ENCODE data around the gene ADAMTS2. TPM values are rescaled to one million over a fixed set of nuclear protein-coding genes. Genes with fewer than 3 reads are reported as not detected.

The ADAMTS2 gene
- polyA plus RNA-seq, 6 donors from 2014 or later, result not detected

- no peaks in the 10 kb centered on the region for H3K36me3 Mint-ChIP-seq
- no peak overlapping the region for H3K27ac Mint-ChIP-seq
- H3K9me3 Mint-ChIP-seq, result peaks cover 0 to 2% (median 0%) of the 10 kb centered on the region in 7 donors
- H3K27me3 Mint-ChIP-seq, result no peaks in the 10 kb centered on the region
- ATAC-seq (ENCODE audit: low read depth in 2 of 2), result no peak
- peaks cover 4 to 12% (median 7%) of the 10 kb centered on the region in 3 donors for H3K4me1 Mint-ChIP-seq
- no peak for DNase-seq
- no peak overlapping the region for H3K4me3 Mint-ChIP-seq
Observed at GRCh38 chr5:179140293-179140692, 205.0 kb downstream of the ADAMTS2 start.

DNA sequence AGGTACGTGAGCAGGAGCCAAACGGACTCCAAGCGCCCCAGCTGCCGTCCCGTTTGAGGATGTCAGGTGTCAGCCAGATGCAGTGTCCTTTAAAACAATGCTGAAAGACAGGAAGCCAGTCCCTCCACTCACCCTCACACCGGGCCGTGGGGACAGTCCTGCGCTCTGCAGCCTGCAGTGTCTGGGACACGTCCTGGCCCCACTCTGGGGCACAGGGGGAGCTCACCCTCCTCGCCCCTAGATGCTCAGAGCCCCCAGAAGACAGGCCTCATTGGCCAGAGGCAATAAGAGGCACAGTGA lies 205.4 kb downstream of the ADAMTS2 start:
- no peak for DNase-seq
- H3K36me3 Mint-ChIP-seq, result no peaks in the 10 kb centered on the region
- H3K27ac Mint-ChIP-seq, result no peak overlapping the region
- peaks cover 0 to 2% (median 0%) of the 10 kb centered on the region in 7 donors for H3K9me3 Mint-ChIP-seq
- H3K27me3 Mint-ChIP-seq, result no peaks in the 10 kb centered on the region
- no peak overlapping the region for H3K4me3 Mint-ChIP-seq
- ATAC-seq (ENCODE audit: low read depth in 2 of 2), result no peak
- peaks cover 4 to 12% (median 7%) of the 10 kb centered on the region in 3 donors for H3K4me1 Mint-ChIP-seq

DNA sequence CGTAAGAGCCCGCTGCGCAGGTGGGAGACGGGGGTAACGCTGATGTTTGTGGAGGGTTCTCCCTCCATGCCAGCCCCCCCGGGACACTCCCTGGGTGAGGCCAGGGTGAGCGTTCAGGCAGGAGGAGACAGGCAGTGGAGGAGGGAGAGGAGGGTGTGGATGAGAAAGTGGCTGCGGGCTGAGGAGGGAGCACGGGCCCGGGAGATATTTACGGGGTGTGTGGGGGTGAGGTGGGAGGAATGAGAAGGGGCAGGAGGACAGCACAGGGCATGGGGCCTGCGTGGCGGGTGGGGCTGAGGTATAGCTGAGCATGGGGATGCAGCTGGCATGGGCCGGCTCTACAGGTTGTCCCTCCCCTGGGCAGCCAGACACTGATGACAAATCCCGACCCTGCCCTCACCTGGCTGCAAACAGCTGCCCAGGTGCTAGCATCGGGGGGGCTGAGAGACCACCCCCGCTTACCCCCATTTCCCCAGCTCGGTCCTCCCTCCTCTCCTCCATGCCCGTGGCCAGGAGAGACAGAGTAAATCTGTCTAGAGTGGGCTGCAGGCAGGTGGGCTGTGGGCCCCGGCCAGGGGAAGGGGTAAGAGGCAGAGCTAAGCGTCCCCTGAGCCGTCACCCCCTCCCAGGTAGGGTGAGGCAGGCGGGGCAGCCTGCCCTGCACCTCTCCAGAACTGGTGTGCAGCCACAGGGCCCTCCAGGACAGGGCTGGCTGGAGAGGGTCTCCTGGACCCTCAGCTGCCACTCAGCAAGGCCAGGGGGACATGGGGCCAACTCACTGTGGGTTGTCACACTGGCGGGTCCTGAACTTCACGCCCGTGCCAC lies 205.9 kb downstream of the ADAMTS2 start:
- no peaks in the 10 kb centered on the region for H3K27me3 Mint-ChIP-seq
- peaks cover 4 to 12% (median 7%) of the 10 kb centered on the region in 3 donors for H3K4me1 Mint-ChIP-seq
- H3K27ac Mint-ChIP-seq, result no peak overlapping the region
- ATAC-seq (ENCODE audit: low read depth in 2 of 2) (no peak), DNase-seq (no peak)
- H3K4me3 Mint-ChIP-seq, result no peak overlapping the region
- peaks cover 0 to 2% (median 0%) of the 10 kb centered on the region in 7 donors for H3K9me3 Mint-ChIP-seq
- H3K36me3 Mint-ChIP-seq, result no peaks in the 10 kb centered on the region

GRCh38 chr5:179138568-179138925 lies 206.7 kb downstream of the ADAMTS2 start:
- H3K27me3 Mint-ChIP-seq, result no peaks in the 10 kb centered on the region
- no peaks in the 10 kb centered on the region for H3K36me3 Mint-ChIP-seq
- H3K4me1 Mint-ChIP-seq, result peaks cover 4 to 12% (median 7%) of the 10 kb centered on the region in 3 donors
- ATAC-seq (ENCODE audit: low read depth in 2 of 2) (no peak), DNase-seq (no peak)
- H3K9me3 Mint-ChIP-seq, result peaks cover 0 to 4% (median 2%) of the 10 kb centered on the region in 7 donors
- no peak overlapping the region for H3K27ac Mint-ChIP-seq
- H3K4me3 Mint-ChIP-seq, result no peak overlapping the region

DNA sequence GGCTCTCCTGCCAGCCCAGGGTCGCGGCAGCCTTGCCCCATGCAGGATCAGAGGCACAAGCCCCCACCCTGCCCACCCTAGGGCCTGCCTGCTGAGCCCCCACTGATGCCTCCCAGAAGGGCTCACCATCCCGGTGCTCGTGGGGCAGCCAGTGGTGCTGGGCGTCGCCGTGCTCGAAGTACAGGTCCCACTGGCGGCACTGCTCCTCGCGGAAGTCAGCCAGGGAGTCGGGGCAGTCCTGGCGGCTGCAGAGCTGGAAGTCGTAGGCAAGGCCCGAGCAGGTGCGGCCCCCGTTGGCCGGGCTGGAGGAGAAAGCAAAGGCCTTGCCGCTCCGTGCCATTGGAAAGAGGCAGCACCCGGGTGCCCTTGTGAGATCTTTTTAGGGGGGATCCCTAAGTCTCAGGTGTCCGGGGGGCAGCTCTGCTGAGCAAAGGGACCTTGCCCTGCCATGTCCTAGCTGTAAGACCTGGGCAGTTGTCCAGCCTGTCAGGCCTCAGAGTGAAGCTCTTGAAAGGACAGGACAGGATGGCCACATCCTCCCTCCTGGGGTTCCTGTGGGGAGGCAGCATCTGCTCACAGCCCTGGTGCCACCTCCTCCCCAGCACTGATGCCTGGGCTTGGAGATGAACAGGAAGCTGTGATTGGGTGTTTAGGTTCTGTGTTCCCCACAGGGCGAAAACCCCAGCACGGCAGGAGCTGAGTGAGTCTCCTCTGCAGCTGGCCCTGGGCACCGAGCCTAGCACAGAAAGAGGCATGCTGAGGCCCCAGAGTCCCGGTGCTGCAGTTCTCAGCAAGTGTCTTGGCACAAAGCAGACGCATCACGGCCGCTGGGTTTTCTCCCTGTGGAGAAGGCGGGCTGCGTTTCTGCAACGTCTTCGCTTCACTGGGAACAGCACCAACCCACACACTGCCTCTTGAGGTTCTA lies 207.4 kb downstream of the ADAMTS2 start:
- DNase-seq, result no peak

GRCh38 chr5:179137016-179137642 lies 208.1 kb downstream of the ADAMTS2 start:
- no peaks in the 10 kb centered on the region for H3K36me3 Mint-ChIP-seq
- no peak for ATAC-seq (ENCODE audit: low read depth in 2 of 2)

More for the DNA sequence above, 207.4 kb downstream of the ADAMTS2 start:
- no peaks in the 10 kb centered on the region for H3K36me3 Mint-ChIP-seq
- H3K4me1 Mint-ChIP-seq, result peaks cover 4 to 11% (median 7%) of the 10 kb centered on the region in 3 donors
- no peak overlapping the region for H3K4me3 Mint-ChIP-seq
- ATAC-seq (ENCODE audit: low read depth in 2 of 2), result no peak
- H3K27ac Mint-ChIP-seq, result no peak overlapping the region
- H3K9me3 Mint-ChIP-seq, result peaks cover 0 to 4% (median 2%) of the 10 kb centered on the region in 7 donors
- no peaks in the 10 kb centered on the region for H3K27me3 Mint-ChIP-seq

DNA sequence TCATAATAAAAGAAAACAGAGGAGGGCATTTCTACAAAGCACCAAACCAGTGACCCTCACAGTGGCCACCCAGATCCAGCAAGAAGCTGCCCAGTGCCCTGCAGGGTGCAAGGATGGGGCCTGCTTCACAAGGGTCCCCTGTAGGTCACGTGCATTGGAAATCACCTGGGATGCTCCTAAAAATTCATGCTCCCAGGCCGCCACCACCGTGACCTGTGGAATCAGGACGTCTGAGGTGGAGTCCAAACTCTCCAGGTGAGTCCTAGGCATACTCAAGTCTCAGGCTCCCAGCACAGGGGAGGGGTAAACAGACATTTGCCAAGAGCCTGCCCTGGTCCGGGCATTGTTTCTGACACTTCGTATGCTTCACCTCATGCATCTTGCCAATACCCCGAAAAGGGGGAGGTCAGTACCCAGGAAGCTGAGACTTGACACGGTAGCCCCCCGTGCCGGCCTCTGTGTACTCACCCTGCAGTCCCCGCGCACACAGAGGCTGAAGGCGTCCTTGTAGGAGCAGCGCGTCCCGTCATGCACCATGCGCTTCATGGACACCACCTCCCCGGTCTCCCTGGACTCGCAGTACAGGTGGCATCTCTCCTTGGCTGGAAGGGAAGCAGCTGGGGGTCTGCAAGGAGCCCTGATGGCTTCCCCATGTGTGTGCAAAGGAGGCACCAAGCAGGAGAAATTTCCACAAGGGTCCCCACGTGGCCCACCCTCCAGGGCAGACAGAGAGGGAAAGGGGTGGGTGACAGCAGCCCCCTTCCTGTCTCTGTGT lies 209.6 kb downstream of the ADAMTS2 start:
- Mint-ChIP-seq H3K4me1 (no peaks in the 10 kb centered on the region), H3K9me3 (peaks cover 0 to 4% (median 3%) of the 10 kb centered on the region in 7 donors), H3K36me3 (no peaks in the 10 kb centered on the region), H3K27ac (no peak overlapping the region), H3K27me3 (no peaks in the 10 kb centered on the region), H3K4me3 (no peak overlapping the region)
- no peak for DNase-seq
- no peak for ATAC-seq (ENCODE audit: low read depth in 2 of 2)

More at GRCh38 chr5:179137016-179137642, 208.1 kb downstream of the ADAMTS2 start:
- H3K4me3 Mint-ChIP-seq, result no peak overlapping the region
- H3K4me1 Mint-ChIP-seq, result peaks cover 0 to 3% (median 0%) of the 10 kb centered on the region in 3 donors
- H3K27me3 Mint-ChIP-seq, result no peaks in the 10 kb centered on the region
- no peak for DNase-seq
- H3K27ac Mint-ChIP-seq, result no peak overlapping the region
- peaks cover 0 to 4% (median 3%) of the 10 kb centered on the region in 7 donors for H3K9me3 Mint-ChIP-seq

DNA sequence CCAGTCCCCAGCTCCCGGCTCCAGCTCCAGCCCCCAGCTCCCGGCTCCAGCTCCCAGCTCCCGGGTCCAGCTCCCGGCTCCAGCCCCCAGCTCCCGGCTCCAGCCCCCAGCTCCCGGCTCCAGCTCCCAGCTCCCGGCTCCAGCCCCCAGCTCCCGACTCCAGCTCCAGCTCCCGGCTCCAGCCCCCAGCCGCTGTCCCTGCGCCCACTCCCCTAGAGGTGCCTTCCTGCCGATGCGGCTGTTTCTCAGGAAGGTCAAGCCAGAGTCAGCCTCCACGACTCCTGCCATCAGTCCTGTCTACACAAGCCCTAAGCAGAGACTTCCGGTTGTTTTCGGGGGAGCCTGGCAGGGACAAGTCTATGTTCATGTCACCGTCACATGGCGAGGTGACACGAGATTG lies 210.3 kb downstream of the ADAMTS2 start:
- Mint-ChIP-seq H3K4me3 (no peak overlapping the region), H3K27ac (no peak overlapping the region), H3K36me3 (no peaks in the 10 kb centered on the region), H3K27me3 (no peaks in the 10 kb centered on the region), H3K9me3 (peaks cover 0 to 4% (median 3%) of the 10 kb centered on the region in 7 donors), H3K4me1 (no peaks in the 10 kb centered on the region)
- no peak for DNase-seq
- no peak for ATAC-seq (ENCODE audit: low read depth in 2 of 2)

GRCh38 chr5:179134511-179134910 lies 210.8 kb downstream of the ADAMTS2 start:
- no peaks in the 10 kb centered on the region for H3K4me1 Mint-ChIP-seq
- H3K36me3 Mint-ChIP-seq, result no peaks in the 10 kb centered on the region
- no peak overlapping the region for H3K27ac Mint-ChIP-seq
- DNase-seq, result no peak
- H3K27me3 Mint-ChIP-seq, result no peaks in the 10 kb centered on the region
- H3K4me3 Mint-ChIP-seq, result no peak overlapping the region
- H3K9me3 Mint-ChIP-seq, result peaks cover 0 to 4% (median 3%) of the 10 kb centered on the region in 7 donors
- no peak for ATAC-seq (ENCODE audit: low read depth in 2 of 2)

DNA sequence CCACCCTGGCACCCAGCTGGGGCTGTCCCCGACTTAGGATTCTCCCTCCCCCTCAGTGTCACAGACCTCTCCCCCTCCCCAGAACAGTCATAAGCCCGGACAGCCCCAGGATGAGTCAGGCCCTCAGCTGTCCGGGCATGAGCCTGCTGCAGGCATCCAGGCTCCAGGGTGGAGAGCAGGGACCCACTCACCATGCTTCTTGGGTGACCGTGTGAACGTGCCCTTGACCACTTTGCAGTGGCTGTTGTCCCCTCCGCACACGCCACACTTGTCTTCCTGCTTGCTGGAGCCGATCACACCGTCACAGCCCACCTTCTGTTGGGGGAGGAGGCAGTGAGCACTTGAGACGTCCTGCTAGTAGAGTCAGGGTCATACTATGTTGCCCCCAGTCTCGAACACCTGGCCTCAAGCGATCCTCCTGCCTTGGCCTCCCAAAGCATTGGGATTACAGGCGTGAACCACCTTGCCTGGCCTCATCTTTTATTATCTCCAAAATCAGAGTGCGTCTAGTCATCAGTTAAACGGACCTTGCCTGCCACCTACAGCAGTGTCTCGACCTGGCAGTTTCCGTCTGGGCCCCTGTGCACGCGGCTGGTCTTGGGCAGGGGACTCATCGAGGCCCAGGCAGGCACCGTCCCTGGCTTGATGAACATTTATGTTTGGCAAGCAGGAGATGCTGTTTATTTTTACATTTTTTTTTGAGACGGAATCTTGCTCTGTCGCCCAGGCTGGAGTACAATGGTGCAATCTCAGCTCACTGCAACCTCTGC lies 212.5 kb downstream of the ADAMTS2 start:
- Mint-ChIP-seq H3K27ac (no peak overlapping the region), H3K9me3 (peaks cover 0 to 6% (median 3%) of the 10 kb centered on the region in 7 donors), H3K4me1 (no peaks in the 10 kb centered on the region), H3K36me3 (no peaks in the 10 kb centered on the region), H3K27me3 (no peaks in the 10 kb centered on the region), H3K4me3 (no peak overlapping the region)
- ATAC-seq (ENCODE audit: low read depth in 2 of 2) (no peak), DNase-seq (no peak)

DNA sequence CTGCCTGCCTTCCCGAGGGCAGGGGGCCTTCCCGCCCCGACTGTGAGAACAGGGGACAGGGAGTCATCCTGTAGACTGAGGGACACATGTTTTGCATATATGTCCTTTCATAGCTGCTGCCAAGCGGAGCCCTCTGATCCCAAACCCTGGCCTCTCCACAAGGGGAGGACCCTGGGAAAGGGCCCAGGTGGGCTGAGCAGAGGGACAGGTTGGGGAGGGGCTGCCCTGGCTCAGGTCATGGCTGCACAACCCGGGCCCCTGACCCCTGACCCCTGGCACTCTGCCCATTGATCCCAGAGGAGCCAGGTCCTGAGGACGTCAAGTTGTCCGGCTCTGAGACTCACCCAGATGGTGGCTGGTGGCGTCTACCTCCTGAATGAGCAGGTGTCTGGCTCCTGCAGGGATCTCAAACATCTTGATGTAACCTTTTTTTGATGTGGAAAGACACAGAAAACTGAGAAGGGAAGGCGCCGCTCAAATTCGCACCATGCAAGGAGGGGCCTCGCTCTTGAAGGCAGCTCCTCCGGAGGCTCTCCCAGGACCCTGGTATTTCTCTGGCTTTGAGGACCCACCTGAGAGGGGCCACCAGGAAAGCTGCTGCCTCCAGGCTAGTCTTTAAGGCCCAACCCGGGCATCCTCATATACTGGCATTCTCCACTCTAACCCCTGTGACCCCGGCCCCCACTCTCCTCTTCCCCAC lies 213.2 kb downstream of the ADAMTS2 start:
- no peak overlapping the region for H3K4me3 Mint-ChIP-seq
- no peaks in the 10 kb centered on the region for H3K36me3 Mint-ChIP-seq
- H3K9me3 Mint-ChIP-seq, result peaks cover 0 to 6% (median 3%) of the 10 kb centered on the region in 7 donors
- ATAC-seq (ENCODE audit: low read depth in 2 of 2) (no peak), DNase-seq (no peak)
- no peaks in the 10 kb centered on the region for H3K4me1 Mint-ChIP-seq
- no peaks in the 10 kb centered on the region for H3K27me3 Mint-ChIP-seq
- no peak overlapping the region for H3K27ac Mint-ChIP-seq

DNA sequence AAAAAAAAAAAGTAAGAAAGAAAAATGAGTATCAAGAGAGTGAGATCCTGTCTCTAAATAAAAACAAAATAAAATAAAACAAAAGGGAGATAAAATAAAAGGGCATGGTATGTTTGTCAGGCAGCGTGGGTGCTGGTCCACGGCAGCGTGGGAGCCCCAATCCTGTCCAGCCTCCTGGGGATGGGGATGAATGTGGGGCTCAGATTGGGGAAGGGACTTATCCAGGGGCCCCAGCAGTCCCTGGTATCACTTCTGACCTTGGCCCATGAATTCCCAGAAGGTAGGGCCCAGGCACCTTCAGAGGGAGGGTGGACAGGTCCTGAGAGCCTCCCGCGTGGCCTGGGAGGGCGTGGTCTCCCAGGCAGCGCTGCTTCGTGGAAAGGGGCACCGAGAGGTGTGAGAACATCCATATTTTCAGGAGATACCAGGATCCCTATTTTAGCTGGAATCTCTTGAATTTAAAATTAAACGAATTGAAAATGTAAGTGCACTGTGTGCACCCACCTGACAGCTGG lies 213.9 kb downstream of the ADAMTS2 start:
- no peak overlapping the region for H3K4me3 Mint-ChIP-seq
- peaks cover 0 to 6% (median 3%) of the 10 kb centered on the region in 7 donors for H3K9me3 Mint-ChIP-seq
- ATAC-seq (ENCODE audit: low read depth in 2 of 2), result no peak
- no peak overlapping the region for H3K27ac Mint-ChIP-seq
- no peaks in the 10 kb centered on the region for H3K27me3 Mint-ChIP-seq
- DNase-seq, result no peak
- no peaks in the 10 kb centered on the region for H3K4me1 Mint-ChIP-seq
- no peaks in the 10 kb centered on the region for H3K36me3 Mint-ChIP-seq

Data from naive B cell (primary cell).